HepG2 (cell line): ENCODE results near the gene PCDHGA12. TPM values are rescaled to one million over a fixed set of nuclear protein-coding genes. Genes with fewer than 3 reads are reported as not detected.
A peak's percentile ranks its signal among the peaks of the same experiment; 100 is the strongest.

Experiments used
- ATAC-seq: fragments of 200-7000 bp; cut with Tn5 transposase; 3 replicates; pipeline ENCODE4 v1.9.1; 2020; ENCODE audit warnings: mild to moderate bottlenecking, moderate library complexity
- BruUV-seq: library from RNA; stranded (reverse); fragments of 400-500 nt; replicated peaks from 2 replicates; lab custom pipeline; 2021; lab: Mats Ljungman, UMichigan
- CTCF ChIA-PET: fragments of 300-600 bp; formaldehyde crosslinking; extraction: SDS; loops from one replicate; lab custom pipeline; 2021; ENCODE audit warnings: low total read pairs, inconsistent platforms, low intra/inter-chr PET ratio; lab: Yijun Ruan, JAX
- POLR2A ChIA-PET: fragments of 350-600 bp; sonication (Branson Sonifier 250); formaldehyde crosslinking; loops from one replicate; lab custom pipeline; 2020; ENCODE audit warnings: antibody characterized with exemption, inconsistent platforms; lab: Yijun Ruan, JAX
- DNase-seq: peaks from one replicate; pipeline ENCODE4 v3.0.0-alpha.2; 2015; ENCODE audit warnings: low spot score
- FAIRE-seq: peaks from 3 replicates; lab custom pipeline; 2011; peaks lifted over from hg19 to GRCh38; lab: Jason Lieb, UNC
- H2AFZ ChIP-seq: one replicate; pipeline ENCODE4 v1.6.1; 2011; ENCODE audit warnings: low read length, inconsistent platforms
- H3K27ac ChIP-seq: fragments of 300-600 bp; 3 replicates; pipeline ENCODE4 v1.8.0; 2011; ENCODE audit warnings: mixed run types, mild to moderate bottlenecking, mixed read lengths, low read length, inconsistent platforms; ENCODE audit not compliant: insufficient read depth; ENCODE audit errors: extremely low read length
- H3K27me3 ChIP-seq, 2 experiments: fragments of 200-600 bp in 1 of 2; 2 replicates in 1 of 2; 3 replicates in 1 of 2; pipeline versions ENCODE4 v1.6.0 to v1.8.0; 2011; ENCODE audit warnings: low read length in 2 of 2, mild to moderate bottlenecking in 2 of 2, moderate library complexity in 2 of 2, inconsistent platforms in 1 of 2; ENCODE audit not compliant: insufficient read depth in 2 of 2, control insufficient read depth in 1 of 2
- H3K36me3 ChIP-seq, 2 experiments: fragments of 200-600 bp in 1 of 2; replicated peaks in 1 of 2; 2 replicates in 1 of 2; 3 replicates in 1 of 2; pipeline versions ENCODE4 v1.5.1 to v1.8.0; 2011; ENCODE audit warnings: low read length in 2 of 2, inconsistent platforms in 1 of 2; ENCODE audit not compliant: insufficient read depth in 2 of 2, control insufficient read depth in 1 of 2
- H3K4me1 ChIP-seq: 2 replicates; pipeline ENCODE4 v1.5.1; 2012; ENCODE audit warnings: low read length, inconsistent platforms; ENCODE audit not compliant: insufficient read depth
- H3K4me2 ChIP-seq: 2 replicates; pipeline ENCODE4 v1.6.0; 2011; ENCODE audit warnings: low read depth, low read length, inconsistent platforms
- H3K4me3 ChIP-seq, 3 experiments: fragments of 200-600 bp in 1 of 3; sonication (generic), shearing (Covaris generic) in 1 of 3; replicated peaks in 1 of 3; 2 replicates each; pipeline ENCODE4 v1.5.1; 2011 to 2016; ENCODE audit warnings: low read length in 3 of 3, inconsistent platforms in 2 of 3, low read depth in 2 of 3, mild to moderate bottlenecking in 2 of 3, control low read depth in 1 of 3, mixed read lengths in 1 of 3; ENCODE audit not compliant: insufficient read depth in 1 of 3
- H3K79me2 ChIP-seq: one replicate; pipeline ENCODE4 v1.6.1; 2011; ENCODE audit warnings: low read length, inconsistent platforms; ENCODE audit not compliant: insufficient read depth
- H3K9ac ChIP-seq: 2 replicates; pipeline ENCODE4 v1.6.0; 2011; ENCODE audit warnings: mild to moderate bottlenecking, low read depth, low read length, inconsistent platforms; ENCODE audit not compliant: insufficient read depth
- H3K9me3 ChIP-seq: 2 replicates; pipeline ENCODE4 v1.5.1; 2012; ENCODE audit warnings: mild to moderate bottlenecking, low read length
- H4K20me1 ChIP-seq: 2 replicates; pipeline ENCODE4 v1.6.0; 2011; ENCODE audit warnings: inconsistent platforms, mild to moderate bottlenecking, low read length, moderate library complexity; ENCODE audit not compliant: insufficient read depth
- CHD2 ChIP-seq: IDR thresholded peaks from 2 replicates; pipeline ENCODE4 v1.6.1; 2011; ENCODE audit warnings: low read depth, low read length, improper control_type of control experiment
- ESRRA ChIP-seq: sonication (generic); formaldehyde crosslinking; IDR thresholded peaks from 2 replicates; pipeline ENCODE4 v1.5.1; 2020; ENCODE audit warnings: mild to moderate bottlenecking, low read depth, missing genetic modification reagents
- FIP1L1 ChIP-seq: fragments of 200-400 bp; formaldehyde crosslinking; IDR thresholded peaks from 2 replicates; pipeline ENCODE4 v1.6.1; 2018; ENCODE audit warnings: low read depth, mild to moderate bottlenecking, low read length, moderate library complexity, borderline replicate concordance; ENCODE audit not compliant: insufficient read depth
- GABPB1 ChIP-seq: IDR thresholded peaks from 2 replicates; pipeline ENCODE4 v1.6.1; 2016; ENCODE audit warnings: mild to moderate bottlenecking, missing genetic modification reagents, moderate library complexity, missing compliant biosample characterization
- NFKBIZ ChIP-seq: IDR thresholded peaks from 2 replicates; pipeline ENCODE4 v1.6.1; 2018; ENCODE audit warnings: missing genetic modification reagents, missing compliant biosample characterization
- RXRA ChIP-seq: sonication (generic); formaldehyde crosslinking; IDR thresholded peaks from 2 replicates; pipeline ENCODE4 v1.5.1; 2020; ENCODE audit warnings: missing genetic modification reagents
- STAG1 ChIP-seq: sonication (generic); formaldehyde crosslinking; IDR thresholded peaks from 2 replicates; pipeline ENCODE4 v1.4.0; 2020; ENCODE audit warnings: missing genetic modification reagents
- TAF1 ChIP-seq: sonication (generic); formaldehyde crosslinking; IDR thresholded peaks from 2 replicates; pipeline ENCODE4 v1.4.0; 2020; ENCODE audit warnings: missing genetic modification reagents
- XBP1 ChIP-seq: sonication (generic); formaldehyde crosslinking; IDR thresholded peaks from 2 replicates; pipeline ENCODE4 v1.5.0; 2020; ENCODE audit warnings: missing genetic modification reagents
- ZBTB38 ChIP-seq: sonication (generic); formaldehyde crosslinking; IDR thresholded peaks from 2 replicates; pipeline ENCODE4 v1.5.1; 2020; ENCODE audit warnings: mild to moderate bottlenecking, missing genetic modification reagents
- ZNF20 ChIP-seq: sonication (generic); formaldehyde crosslinking; IDR thresholded peaks from 2 replicates; pipeline ENCODE4 v1.4.0; 2020; ENCODE audit warnings: mild to moderate bottlenecking, moderate library complexity, missing genetic modification reagents
- ZNF746 ChIP-seq: sonication (generic); formaldehyde crosslinking; IDR thresholded peaks from 2 replicates; pipeline ENCODE4 v1.8.0; 2022; ENCODE audit warnings: mild to moderate bottlenecking, missing genetic modification reagents
- ZSCAN29 ChIP-seq: sonication (generic); formaldehyde crosslinking; conservative IDR thresholded peaks from 2 replicates; pipeline ENCODE4 v1.4.0; 2020; ENCODE audit warnings: mild to moderate bottlenecking, missing genetic modification reagents
- WGBS: methylation state at CpG from one replicate; pipeline ENCODE4 v1.1.6; 2017; ENCODE audit warnings: low lambda C conversion rate; 5-methylcytosine and 5-hydroxymethylcytosine counted together
- in situ Hi-C: cut with HindIII; loops from 2 replicates; pipeline ENCODE4 v1.10.0; 2017; ENCODE audit warnings: low pct_unique_long_range_greater_than_20kb; ENCODE audit not compliant: extremely low pct_ligation_motif_present
- intact Hi-C: fragments of 100-400 bp; cut with micrococcal nuclease; formaldehyde crosslinking; loops from one replicate; pipeline ENCODE4 v1.10.0; 2022; ENCODE audit not compliant: unreplicated experiment
- polyA plus RNA-seq, 8 experiments: library from polyadenylated mRNA; depleted of rRNA in 3 of 8; stranded (reverse) in 7 of 8; unstranded in 1 of 8; fragments of >200 nt; fragmentation: Illumina TruSeq in 4 of 8; extraction: Trizol in 4 of 8; gene quantifications; 2 replicates each; pipeline versions ENCODE4 v1.2.1 to v1.2.3, GENCODE V29; 2011 to 2016; ENCODE audit warnings: low read depth in 4 of 8, missing spikeins in 1 of 8, mixed read lengths in 1 of 8; ENCODE audit not compliant: insufficient read depth in 1 of 8
- total RNA-seq, 5 experiments: library from RNA; depleted of rRNA; stranded (reverse); fragments of >200 nt; fragmentation: Illumina TruSeq; extraction: Trizol; gene quantifications; 2 replicates each; pipeline ENCODE4 v1.2.3, GENCODE V29; 2016; ENCODE audit warnings: low read depth in 1 of 5
- TF ChIP-seq, protein P1 (sequence below): sonication (generic); formaldehyde crosslinking; IDR thresholded peaks from 2 replicates; pipeline ENCODE4 v1.4.0; 2020; ENCODE audit warnings: missing genetic modification reagents
- TF ChIP-seq, protein P2 (sequence below): sonication (generic); formaldehyde crosslinking; IDR thresholded peaks from 2 replicates; pipeline ENCODE4 v1.4.0; 2020; ENCODE audit warnings: low read depth, mild to moderate bottlenecking, missing genetic modification reagents
- TF ChIP-seq, protein P3 (sequence below): sonication (generic); formaldehyde crosslinking; IDR thresholded peaks from 2 replicates; pipeline ENCODE4 v1.5.0; 2020; ENCODE audit warnings: mild to moderate bottlenecking, missing genetic modification reagents, moderate library complexity
- TF ChIP-seq, protein P4 (sequence below): sonication (generic); formaldehyde crosslinking; IDR thresholded peaks from 2 replicates; pipeline ENCODE4 v1.5.1; 2020; ENCODE audit warnings: missing genetic modification reagents, mild to moderate bottlenecking, borderline replicate concordance

The PCDHGA12 gene
- total and polyA plus RNA-seq, 2 of the 13 experiments (the other 11 are each of a cell fraction or from before 2014, with no cell fraction given): 0.07 to 0.13 TPM

DNA sequence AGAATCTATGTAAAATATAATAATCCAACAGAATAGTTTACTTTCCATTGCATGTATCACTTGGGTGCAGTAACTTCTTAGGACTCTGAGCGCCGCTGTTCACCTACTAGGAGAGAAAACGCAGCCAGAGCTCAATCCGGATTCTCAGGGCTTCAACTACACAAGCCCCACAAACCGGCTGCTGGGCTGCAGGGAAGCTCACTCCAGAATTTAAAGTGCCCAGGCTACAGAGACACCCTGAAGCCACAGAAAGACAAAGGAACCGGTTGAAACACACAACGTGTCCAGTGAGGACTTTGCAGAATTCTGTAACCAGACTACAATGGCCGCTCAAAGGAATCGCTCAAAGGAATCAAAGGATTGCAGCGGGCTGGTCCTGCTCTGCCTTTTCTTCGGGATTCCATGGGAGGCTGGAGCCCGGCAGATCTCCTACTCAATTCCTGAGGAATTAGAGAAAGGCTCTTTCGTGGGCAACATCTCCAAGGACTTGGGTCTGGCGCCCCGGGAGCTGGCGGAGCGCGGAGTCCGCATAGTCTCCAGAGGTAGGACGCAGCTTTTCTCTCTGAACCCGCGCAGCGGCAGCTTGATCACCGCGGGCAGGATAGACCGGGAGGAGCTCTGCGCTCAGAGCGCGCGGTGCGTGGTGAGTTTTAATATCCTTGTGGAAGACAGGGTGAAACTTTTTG is 17.3 kb upstream of the PCDHGA12 start, which contains the start of gene PCDHGA10:
TSS of gene PCDHGA10 (plus strand) at position 134 of the 686 bp plus-strand sequence. CDS start at position 323, 189 bp downstream.
- Histone ChIP-seq H3K4me2 (no peak within 1 kb of the TSS; the same call in 1 of the 2 replicates), H3K4me1 (no peaks in the 10 kb centered on the region), H4K20me1 (no peaks in the 10 kb centered on the region), H3K27ac (no peak within 1 kb of the TSS), H3K79me2 (no peaks in the 10 kb centered on the region), H3K4me3 (no peak within 1 kb of the TSS), H2AFZ (no peak within 1 kb of the TSS), H3K36me3 (no peaks in the 10 kb centered on the region), H3K27me3 (no peaks in the 10 kb centered on the region), H3K9ac (no peak within 1 kb of the TSS), H3K9me3 (no peaks in the 10 kb centered on the region; the same call in 1 of the 2 replicates)
- peak; percentile 15 for DNase-seq
- CTCF ChIA-PET: interaction anchor here (0.8 to 1.4 kb wide), 3 partner anchors 112 to 145 kb away, joined by 4 to 5 read pairs (median 4); no protein-coding TSS in a partner anchor
- no TSS peak for BruUV-seq
- POLR2A ChIA-PET: no interaction called here
- FAIRE-seq: no peak
- intact Hi-C loops: no loop called here
- WGBS: 77% methylated on average over 30 of the region's 31 CpGs
- ATAC-seq: peak; percentile 75
- in situ Hi-C loops: no loop called here
- TF ChIP-seq, protein P1, sequence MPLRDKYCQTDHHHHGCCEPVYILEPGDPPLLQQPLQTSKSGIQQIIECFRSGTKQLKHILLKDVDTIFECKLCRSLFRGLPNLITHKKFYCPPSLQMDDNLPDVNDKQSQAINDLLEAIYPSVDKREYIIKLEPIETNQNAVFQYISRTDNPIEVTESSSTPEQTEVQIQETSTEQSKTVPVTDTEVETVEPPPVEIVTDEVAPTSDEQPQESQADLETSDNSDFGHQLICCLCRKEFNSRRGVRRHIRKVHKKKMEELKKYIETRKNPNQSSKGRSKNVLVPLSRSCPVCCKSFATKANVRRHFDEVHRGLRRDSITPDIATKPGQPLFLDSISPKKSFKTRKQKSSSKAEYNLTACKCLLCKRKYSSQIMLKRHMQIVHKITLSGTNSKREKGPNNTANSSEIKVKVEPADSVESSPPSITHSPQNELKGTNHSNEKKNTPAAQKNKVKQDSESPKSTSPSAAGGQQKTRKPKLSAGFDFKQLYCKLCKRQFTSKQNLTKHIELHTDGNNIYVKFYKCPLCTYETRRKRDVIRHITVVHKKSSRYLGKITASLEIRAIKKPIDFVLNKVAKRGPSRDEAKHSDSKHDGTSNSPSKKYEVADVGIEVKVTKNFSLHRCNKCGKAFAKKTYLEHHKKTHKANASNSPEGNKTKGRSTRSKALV (CRISPR knock-in tag): no peak
- TF ChIP-seq ESRRA (CRISPR knock-in tag) (no peak), XBP1 (CRISPR knock-in tag) (no peak), RXRA (CRISPR knock-in tag) (no peak), FIP1L1 (no peak), ZNF746 (no peak), CHD2 (no peak), NFKBIZ (CRISPR knock-in tag) (no peak), ZNF20 (CRISPR knock-in tag) (no peak), ZSCAN29 (0 out of 2 replicates have a peak, but pooled peaks have one; percentile 39), ZBTB38 (CRISPR knock-in tag) (no peak), STAG1 (CRISPR knock-in tag) (peak; percentile 55), TAF1 (CRISPR knock-in tag) (no peak), GABPB1 (no peak)
- TF ChIP-seq, protein P2, sequence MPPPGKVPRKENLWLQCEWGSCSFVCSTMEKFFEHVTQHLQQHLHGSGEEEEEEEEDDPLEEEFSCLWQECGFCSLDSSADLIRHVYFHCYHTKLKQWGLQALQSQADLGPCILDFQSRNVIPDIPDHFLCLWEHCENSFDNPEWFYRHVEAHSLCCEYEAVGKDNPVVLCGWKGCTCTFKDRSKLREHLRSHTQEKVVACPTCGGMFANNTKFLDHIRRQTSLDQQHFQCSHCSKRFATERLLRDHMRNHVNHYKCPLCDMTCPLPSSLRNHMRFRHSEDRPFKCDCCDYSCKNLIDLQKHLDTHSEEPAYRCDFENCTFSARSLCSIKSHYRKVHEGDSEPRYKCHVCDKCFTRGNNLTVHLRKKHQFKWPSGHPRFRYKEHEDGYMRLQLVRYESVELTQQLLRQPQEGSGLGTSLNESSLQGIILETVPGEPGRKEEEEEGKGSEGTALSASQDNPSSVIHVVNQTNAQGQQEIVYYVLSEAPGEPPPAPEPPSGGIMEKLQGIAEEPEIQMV (CRISPR knock-in tag): no peak
- TF ChIP-seq, protein P3, sequence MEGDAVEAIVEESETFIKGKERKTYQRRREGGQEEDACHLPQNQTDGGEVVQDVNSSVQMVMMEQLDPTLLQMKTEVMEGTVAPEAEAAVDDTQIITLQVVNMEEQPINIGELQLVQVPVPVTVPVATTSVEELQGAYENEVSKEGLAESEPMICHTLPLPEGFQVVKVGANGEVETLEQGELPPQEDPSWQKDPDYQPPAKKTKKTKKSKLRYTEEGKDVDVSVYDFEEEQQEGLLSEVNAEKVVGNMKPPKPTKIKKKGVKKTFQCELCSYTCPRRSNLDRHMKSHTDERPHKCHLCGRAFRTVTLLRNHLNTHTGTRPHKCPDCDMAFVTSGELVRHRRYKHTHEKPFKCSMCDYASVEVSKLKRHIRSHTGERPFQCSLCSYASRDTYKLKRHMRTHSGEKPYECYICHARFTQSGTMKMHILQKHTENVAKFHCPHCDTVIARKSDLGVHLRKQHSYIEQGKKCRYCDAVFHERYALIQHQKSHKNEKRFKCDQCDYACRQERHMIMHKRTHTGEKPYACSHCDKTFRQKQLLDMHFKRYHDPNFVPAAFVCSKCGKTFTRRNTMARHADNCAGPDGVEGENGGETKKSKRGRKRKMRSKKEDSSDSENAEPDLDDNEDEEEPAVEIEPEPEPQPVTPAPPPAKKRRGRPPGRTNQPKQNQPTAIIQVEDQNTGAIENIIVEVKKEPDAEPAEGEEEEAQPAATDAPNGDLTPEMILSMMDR: peak; percentile 59
- TF ChIP-seq, protein P4, sequence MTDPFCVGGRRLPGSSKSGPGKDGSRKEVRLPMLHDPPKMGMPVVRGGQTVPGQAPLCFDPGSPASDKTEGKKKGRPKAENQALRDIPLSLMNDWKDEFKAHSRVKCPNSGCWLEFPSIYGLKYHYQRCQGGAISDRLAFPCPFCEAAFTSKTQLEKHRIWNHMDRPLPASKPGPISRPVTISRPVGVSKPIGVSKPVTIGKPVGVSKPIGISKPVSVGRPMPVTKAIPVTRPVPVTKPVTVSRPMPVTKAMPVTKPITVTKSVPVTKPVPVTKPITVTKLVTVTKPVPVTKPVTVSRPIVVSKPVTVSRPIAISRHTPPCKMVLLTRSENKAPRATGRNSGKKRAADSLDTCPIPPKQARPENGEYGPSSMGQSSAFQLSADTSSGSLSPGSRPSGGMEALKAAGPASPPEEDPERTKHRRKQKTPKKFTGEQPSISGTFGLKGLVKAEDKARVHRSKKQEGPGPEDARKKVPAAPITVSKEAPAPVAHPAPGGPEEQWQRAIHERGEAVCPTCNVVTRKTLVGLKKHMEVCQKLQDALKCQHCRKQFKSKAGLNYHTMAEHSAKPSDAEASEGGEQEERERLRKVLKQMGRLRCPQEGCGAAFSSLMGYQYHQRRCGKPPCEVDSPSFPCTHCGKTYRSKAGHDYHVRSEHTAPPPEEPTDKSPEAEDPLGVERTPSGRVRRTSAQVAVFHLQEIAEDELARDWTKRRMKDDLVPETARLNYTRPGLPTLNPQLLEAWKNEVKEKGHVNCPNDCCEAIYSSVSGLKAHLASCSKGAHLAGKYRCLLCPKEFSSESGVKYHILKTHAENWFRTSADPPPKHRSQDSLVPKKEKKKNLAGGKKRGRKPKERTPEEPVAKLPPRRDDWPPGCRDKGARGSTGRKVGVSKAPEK (CRISPR knock-in tag): no peak
